HEK293 (cell line): ENCODE results near the gene SEZ6L.

Experiments used
- ZNF174 ChIP-seq: fragments of 450-650 bp; formaldehyde crosslinking; IDR thresholded peaks from 2 replicates; pipeline ENCODE4 v1.5.0; 2017; ENCODE audit warnings: missing biosample characterization, mild to moderate bottlenecking, missing genetic modification characterization
- ZNF670 ChIP-seq: fragments of 450-650 bp; formaldehyde crosslinking; IDR thresholded peaks from 2 replicates; pipeline ENCODE4 v1.5.1; 2016; ENCODE audit warnings: missing biosample characterization, missing genetic modification characterization, low read depth
- TF ChIP-seq, protein P1 (sequence below): fragments of 450-650 bp; formaldehyde crosslinking; IDR thresholded peaks from 2 replicates; pipeline ENCODE4 v1.5.1; 2016; ENCODE audit warnings: missing biosample characterization, missing genetic modification characterization
- TF ChIP-seq, protein P2 (sequence below): fragments of 450-650 bp; formaldehyde crosslinking; IDR thresholded peaks from 2 replicates; pipeline ENCODE4 v1.5.1; 2016; ENCODE audit warnings: missing biosample characterization, missing genetic modification characterization

DNA sequence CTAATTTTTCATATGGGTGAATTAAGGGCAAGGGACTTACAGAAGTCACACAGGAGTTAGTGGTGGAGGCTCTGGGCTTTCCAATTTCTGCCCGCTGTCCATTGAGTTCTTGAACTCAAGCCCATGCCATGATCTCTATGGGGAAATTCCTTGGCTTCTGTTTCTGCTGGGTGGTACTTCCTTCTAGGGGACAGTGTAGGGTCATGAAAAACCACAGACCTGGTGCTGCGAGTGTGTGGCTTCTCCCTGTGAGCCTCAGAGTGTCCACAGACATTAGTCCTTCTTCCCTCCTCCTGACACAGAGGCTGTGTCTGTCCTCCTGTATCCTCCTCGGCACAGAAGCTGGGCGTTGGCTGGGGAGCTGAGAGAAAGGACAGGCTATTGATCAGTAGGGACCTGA lies 6.3 kb upstream of the SEZ6L start:
- TF ChIP-seq ZNF670 (tag by site-specific recombination) (no peak), ZNF174 (no peak)
- TF ChIP-seq, protein P1, sequence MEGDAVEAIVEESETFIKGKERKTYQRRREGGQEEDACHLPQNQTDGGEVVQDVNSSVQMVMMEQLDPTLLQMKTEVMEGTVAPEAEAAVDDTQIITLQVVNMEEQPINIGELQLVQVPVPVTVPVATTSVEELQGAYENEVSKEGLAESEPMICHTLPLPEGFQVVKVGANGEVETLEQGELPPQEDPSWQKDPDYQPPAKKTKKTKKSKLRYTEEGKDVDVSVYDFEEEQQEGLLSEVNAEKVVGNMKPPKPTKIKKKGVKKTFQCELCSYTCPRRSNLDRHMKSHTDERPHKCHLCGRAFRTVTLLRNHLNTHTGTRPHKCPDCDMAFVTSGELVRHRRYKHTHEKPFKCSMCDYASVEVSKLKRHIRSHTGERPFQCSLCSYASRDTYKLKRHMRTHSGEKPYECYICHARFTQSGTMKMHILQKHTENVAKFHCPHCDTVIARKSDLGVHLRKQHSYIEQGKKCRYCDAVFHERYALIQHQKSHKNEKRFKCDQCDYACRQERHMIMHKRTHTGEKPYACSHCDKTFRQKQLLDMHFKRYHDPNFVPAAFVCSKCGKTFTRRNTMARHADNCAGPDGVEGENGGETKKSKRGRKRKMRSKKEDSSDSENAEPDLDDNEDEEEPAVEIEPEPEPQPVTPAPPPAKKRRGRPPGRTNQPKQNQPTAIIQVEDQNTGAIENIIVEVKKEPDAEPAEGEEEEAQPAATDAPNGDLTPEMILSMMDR: no peak
- TF ChIP-seq, protein P2, sequence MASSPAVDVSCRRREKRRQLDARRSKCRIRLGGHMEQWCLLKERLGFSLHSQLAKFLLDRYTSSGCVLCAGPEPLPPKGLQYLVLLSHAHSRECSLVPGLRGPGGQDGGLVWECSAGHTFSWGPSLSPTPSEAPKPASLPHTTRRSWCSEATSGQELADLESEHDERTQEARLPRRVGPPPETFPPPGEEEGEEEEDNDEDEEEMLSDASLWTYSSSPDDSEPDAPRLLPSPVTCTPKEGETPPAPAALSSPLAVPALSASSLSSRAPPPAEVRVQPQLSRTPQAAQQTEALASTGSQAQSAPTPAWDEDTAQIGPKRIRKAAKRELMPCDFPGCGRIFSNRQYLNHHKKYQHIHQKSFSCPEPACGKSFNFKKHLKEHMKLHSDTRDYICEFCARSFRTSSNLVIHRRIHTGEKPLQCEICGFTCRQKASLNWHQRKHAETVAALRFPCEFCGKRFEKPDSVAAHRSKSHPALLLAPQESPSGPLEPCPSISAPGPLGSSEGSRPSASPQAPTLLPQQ: no peak
